ENCODE results near the gene KRT73. TPM values are rescaled to one million over a fixed set of nuclear protein-coding genes. Genes with fewer than 3 reads are reported as not detected.

The KRT73 gene
- total and polyA plus RNA-seq, 2 experiments from 2014 or later: not detected

- H3F3A ChIP-seq (replicated peaks; ENCODE audit: low read depth): no peaks in the 10 kb centered on the region
- H3K4me2 ChIP-seq: no peak overlapping the region
- H3K4me1 ChIP-seq (ENCODE audit: insufficient read depth): no peaks in the 10 kb centered on the region
- no peak overlapping the region for H3K4me3 Mint-ChIP-seq
- H3K27me3 Mint-ChIP-seq (ENCODE audit: insufficient read depth, low read depth, poor library complexity): peaks cover 3% of the 10 kb centered on the region
- no peak overlapping the region for H2AFZ ChIP-seq
- H4K20me1 ChIP-seq (replicated peaks; ENCODE audit: insufficient read depth): no peaks in the 10 kb centered on the region
- H3K79me2 ChIP-seq (replicated peaks; ENCODE audit: insufficient read depth): no peaks in the 10 kb centered on the region
- no peaks in the 10 kb centered on the region for H3K27me3 ChIP-seq (ENCODE audit: insufficient read depth)
- H3K4me3 ChIP-seq: no peak overlapping the region
- no peaks in the 10 kb centered on the region for H3K4me1 Mint-ChIP-seq
- no peak for ATAC-seq
- no peaks in the 10 kb centered on the region for H3K36me3 Mint-ChIP-seq (ENCODE audit: low read depth)
- no peak overlapping the region for H3K27ac ChIP-seq (ENCODE audit: low read depth)
- no peaks in the 10 kb centered on the region for H3K9me3 Mint-ChIP-seq
- TF ChIP-seq ETS1 (IDR thresholded peaks at IDR 0.05) (no peak), CTCF (conservative IDR thresholded peaks at IDR 0.05; ENCODE audit: low read depth in 2 of 2) (no peak), REST (IDR thresholded peaks at IDR 0.05; ENCODE audit: unreplicated experiment) (no peak), ZNF114 (CRISPR knock-in tag; IDR thresholded peaks at IDR 0.05) (no peak), CREB1 (CRISPR knock-in tag; IDR thresholded peaks at IDR 0.05; ENCODE audit: low read depth) (no peak), ZNF462 (CRISPR knock-in tag; IDR thresholded peaks at IDR 0.05) (no peak), STAT1 (IDR thresholded peaks at IDR 0.05; ENCODE audit: unreplicated experiment) (no peak), EZH2phosphoT487 (IDR thresholded peaks at IDR 0.05; ENCODE audit: unreplicated experiment) (no peak), EZH2 (IDR thresholded peaks at IDR 0.05; ENCODE audit: low read depth, unreplicated experiment) (no peak), JUNB (IDR thresholded peaks at IDR 0.05; ENCODE audit: unreplicated experiment) (no peak), POLR2AphosphoS5 (IDR thresholded peaks at IDR 0.05; ENCODE audit: low read depth) (no peak), ZNF331 (CRISPR knock-in tag; IDR thresholded peaks at IDR 0.05; ENCODE audit: low read depth) (no peak), NANOG (IDR thresholded peaks at IDR 0.05; ENCODE audit: borderline replicate concordance) (no peak)
- DNase-seq (ENCODE audit: low spot score): no peak
- H3K27ac Mint-ChIP-seq: no peak overlapping the region
- H3K9me2 ChIP-seq (ENCODE audit: insufficient read depth): no peaks in the 10 kb centered on the region
- H3K36me3 ChIP-seq (ENCODE audit: insufficient read depth): no peaks in the 10 kb centered on the region
Measured at GRCh38 chr12:52575948-52576347, 42.4 kb downstream of the KRT73 start.

All from GM23338 (cell line).